K562 (cell line): ENCODE measurements around the gene TBX6. TPM values are rescaled to one million over a fixed set of nuclear protein-coding genes. Genes with fewer than 3 reads are reported as not detected.

ENCODE experiments used
- GABPB1 ChIP-seq: sonication (generic); formaldehyde crosslinking; IDR thresholded peaks from 2 replicates; pipeline ENCODE4 v1.8.0; 2022; ENCODE audit warnings: mild to moderate bottlenecking, missing genetic modification reagents
- PCBP2 ChIP-seq: fragments of 200-400 bp; formaldehyde crosslinking; IDR thresholded peaks from 2 replicates; pipeline ENCODE4 v1.6.1; 2018; ENCODE audit warnings: low read length, low read depth, mild to moderate bottlenecking, moderate library complexity; ENCODE audit not compliant: poor library complexity, severe bottlenecking
- POLR3A ChIP-seq: IDR thresholded peaks from 2 replicates; pipeline ENCODE4 v1.6.1; 2011; ENCODE audit warnings: borderline replicate concordance, mild to moderate bottlenecking, moderate library complexity; ENCODE audit not compliant: insufficient read length, insufficient read depth; ENCODE audit errors: extremely low read depth
- POU5F1 ChIP-seq: fragments of 150-350 bp; IDR thresholded peaks from 2 replicates; pipeline ENCODE4 v1.6.1; 2014; ENCODE audit warnings: borderline replicate concordance, low read length, low read depth, mild to moderate bottlenecking; ENCODE audit not compliant: partially characterized antibody
- PYGO2 ChIP-seq: fragments of 450-650 bp; IDR thresholded peaks from 2 replicates; pipeline ENCODE4 v1.6.1; 2016; ENCODE audit warnings: mild to moderate bottlenecking, missing genetic modification characterization, moderate library complexity, missing compliant biosample characterization
- TRIM24 ChIP-seq, 2 experiments: fragments of 450-650 bp; IDR thresholded peaks; 2 replicates each; pipeline ENCODE4 v1.6.1; 2016
- TSHZ1 ChIP-seq: fragments of 250-450 bp; sonication (Bioruptor Pico); IDR thresholded peaks from 2 replicates; pipeline ENCODE4 v1.4.0; 2020; ENCODE audit warnings: mild to moderate bottlenecking, moderate library complexity
- YBX1 ChIP-seq: fragments of 450-650 bp; IDR thresholded peaks from 2 replicates; pipeline ENCODE4 v1.7.1; 2016; ENCODE audit warnings: mild to moderate bottlenecking
- ZNF347 ChIP-seq: fragments of 450-650 bp; formaldehyde crosslinking; IDR thresholded peaks from 2 replicates; pipeline ENCODE4 v1.4.0; 2020; ENCODE audit warnings: low read depth, mild to moderate bottlenecking, moderate library complexity
- ZNF696 ChIP-seq: fragments of 250-450 bp; sonication (Bioruptor Pico); conservative IDR thresholded peaks from 2 replicates; pipeline ENCODE4 v1.4.0; 2020; ENCODE audit warnings: mild to moderate bottlenecking, moderate library complexity
- polyA plus RNA-seq, 8 experiments: library from polyadenylated mRNA; depleted of rRNA in 4 of 8; stranded (reverse) in 5 of 8; unstranded in 3 of 8; fragments of >200 nt; fragmentation: Nextera tagmentation in 2 of 8; fragmentation: Illumina TruSeq in 1 of 8; extraction: Ambion mirVana in 2 of 8; extraction: Trizol in 1 of 8; gene quantifications; 2 replicates each; pipeline versions ENCODE4 v1.2.1 to v1.2.3, GENCODE V29; 2011 to 2014; ENCODE audit warnings: inconsistent platforms in 1 of 8, missing spikeins in 1 of 8
- total RNA-seq, 7 experiments: library from RNA; depleted of rRNA in 6 of 7; stranded (reverse); fragments of >200 nt in 6 of 7; fragmentation: Illumina TruSeq in 2 of 7; extraction: Trizol in 2 of 7; gene quantifications; 2 replicates each; pipeline versions ENCODE4 v1.2.1 to v1.2.3, GENCODE V29; 2011 to 2021; ENCODE audit warnings: low replicate concordance in 1 of 7

Gene TBX6
- total and polyA plus RNA-seq, 9 of the 15 experiments (the other 6 are each of a cell fraction or from before 2014, with no cell fraction given), result 0.07 to 0.58 (median 0.11) TPM; not detected in 2

DNA sequence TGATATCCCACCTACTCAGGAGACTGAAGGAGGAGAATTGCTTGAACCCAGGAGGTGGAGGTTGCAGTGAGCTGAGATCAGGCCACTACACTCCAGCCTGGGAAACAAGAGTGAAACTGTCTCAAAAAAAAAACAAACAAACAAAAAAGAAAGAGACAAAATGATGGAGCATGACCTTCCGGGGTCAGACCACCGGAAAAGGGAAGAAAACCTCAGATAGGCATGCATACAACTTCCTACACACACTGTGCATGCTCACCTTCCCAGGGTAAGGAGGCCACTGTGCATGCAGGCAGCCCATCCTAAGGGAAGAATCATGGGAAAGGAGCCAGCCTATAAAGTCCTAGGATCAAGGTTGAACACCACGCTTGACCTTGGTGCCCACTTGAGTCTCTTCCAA, 40.9 kb upstream of the TBX6 start (continued):
- TF ChIP-seq GABPB1 (no peak), PCBP2 (no peak), PYGO2 (no peak), TSHZ1 (CRISPR knock-in tag) (no peak), ZNF696 (CRISPR knock-in tag) (no peak), POU5F1 (no peak), ZNF347 (CRISPR knock-in tag) (no peak), TRIM24 (IDR thresholded peaks at IDR 0.05) (no peak), POLR3A (no peak), YBX1 (no peak)
- TF ChIP-seq, all 486 proteins: peak for 0
